HG03045 (cell line): Measurements from ENCODE around the gene IL5.
"Not testable (repeated sequence)": the region's sequence is repeated elsewhere in the genome, so short reads cannot be mapped to it uniquely, and the experiment has no call there.

Source experiments
- ATAC-seq: cut with Tn5 transposase; IDR thresholded peaks from one replicate; pipeline ENCODE4 v1.9.1; 2021; ENCODE audit warnings: mild to moderate bottlenecking, moderate library complexity; ENCODE audit not compliant: unreplicated experiment

The IL5 gene

DNA sequence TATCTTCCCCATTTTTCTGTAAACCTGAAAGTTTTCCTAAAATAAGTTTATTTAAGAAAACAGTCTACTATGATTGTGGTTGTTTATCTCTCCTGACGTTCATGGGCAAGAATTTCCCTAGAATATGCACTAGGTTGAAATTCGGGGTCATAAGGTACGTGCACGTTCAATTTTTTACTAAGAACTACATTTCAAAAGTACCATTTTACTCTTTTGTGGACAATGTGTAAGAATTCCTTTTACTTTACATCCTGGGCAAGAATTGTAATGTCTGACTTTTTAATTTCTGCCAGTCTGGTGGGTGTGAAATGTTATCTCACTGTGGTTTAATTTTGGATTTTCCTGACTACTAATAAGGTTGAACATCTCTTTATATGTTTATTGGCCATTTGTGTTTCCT, 12.4 kb downstream of the IL5 start:
- ATAC-seq = no peak

DNA sequence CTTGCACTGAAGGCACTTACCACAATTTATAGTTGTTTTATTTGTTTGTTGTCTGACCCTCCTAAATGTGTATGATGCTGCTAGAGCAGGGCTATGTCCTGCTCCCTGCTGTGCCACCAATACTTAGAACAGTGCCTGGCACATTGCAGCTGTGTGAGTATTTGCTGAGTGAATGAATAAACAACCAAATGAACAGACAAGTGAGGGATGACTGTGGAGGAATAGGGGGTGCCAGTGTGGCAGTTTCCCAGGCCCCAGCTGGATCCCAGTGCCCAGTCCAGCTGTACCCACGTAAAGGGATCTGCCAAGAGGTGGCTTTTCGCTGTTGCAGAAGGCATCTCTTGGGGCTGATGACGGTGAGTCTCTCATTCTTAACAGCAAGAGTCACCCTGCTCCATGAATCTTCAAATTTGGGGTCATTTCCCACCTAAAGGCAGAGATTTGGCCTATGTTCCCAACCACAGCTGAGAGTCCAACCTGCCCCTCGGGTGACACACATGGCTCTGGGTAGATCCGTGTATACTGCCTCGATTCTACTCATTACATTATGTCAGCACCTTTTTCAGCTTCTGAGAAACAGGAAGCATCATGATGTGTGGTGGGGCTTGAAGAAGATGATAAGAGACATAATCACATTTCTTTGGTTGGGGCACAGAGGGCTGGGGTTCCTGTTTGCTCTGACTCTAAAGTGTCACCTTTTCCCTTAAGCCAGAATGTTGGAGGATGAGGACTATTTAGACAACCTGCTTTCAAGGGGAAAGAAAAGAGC, 14.3 kb downstream of the IL5 start:
- no peak for ATAC-seq

DNA sequence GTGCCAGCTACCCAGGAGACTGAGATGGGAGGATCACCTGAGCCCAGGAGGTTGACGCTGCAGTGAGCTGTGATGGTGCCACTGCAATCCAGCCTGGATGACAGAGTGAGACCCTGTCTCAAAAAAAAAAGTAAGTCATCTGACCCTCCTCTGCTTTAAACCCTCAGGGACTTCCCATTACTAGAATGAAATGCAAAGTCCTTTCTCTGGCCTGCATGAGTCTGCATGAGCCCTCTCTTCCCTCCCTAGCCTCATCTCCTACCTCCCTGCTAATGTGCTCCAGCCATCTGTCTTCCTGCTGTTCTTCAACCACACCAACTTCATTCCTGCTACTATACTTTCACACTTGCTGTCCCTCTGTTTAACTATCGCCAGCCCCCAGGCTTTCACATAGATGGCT, 15.3 kb downstream of the IL5 start:
- ATAC-seq = no peak

DNA sequence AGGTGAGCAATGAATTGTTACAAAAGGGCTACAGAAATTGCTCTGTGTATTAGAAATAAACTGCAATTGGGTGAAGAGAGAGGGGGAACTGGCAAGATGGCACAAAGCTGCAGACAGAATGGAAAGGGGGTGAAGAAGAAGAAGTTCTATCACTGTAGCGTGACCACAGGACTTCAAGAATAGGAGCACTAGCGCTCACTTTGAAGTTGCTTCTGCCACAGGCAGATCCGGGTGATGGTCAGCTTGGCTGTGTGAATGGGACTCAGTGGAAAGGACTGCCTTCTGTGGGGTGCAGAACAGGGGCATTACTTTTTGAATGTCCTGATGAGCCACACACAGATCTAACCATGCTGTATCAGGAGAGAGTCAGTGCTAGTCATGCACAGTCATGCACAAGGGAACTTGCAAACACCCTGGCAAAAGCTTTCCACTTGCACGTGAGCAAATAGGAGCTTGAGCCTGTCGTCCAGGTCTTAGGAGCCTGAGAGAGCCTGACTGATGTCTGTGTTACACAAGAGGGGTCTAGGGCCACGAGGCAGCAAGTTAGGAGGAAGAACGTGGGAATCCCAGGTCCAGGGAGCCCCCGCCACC, 16.3 kb downstream of the IL5 start:
- no peak for ATAC-seq

DNA sequence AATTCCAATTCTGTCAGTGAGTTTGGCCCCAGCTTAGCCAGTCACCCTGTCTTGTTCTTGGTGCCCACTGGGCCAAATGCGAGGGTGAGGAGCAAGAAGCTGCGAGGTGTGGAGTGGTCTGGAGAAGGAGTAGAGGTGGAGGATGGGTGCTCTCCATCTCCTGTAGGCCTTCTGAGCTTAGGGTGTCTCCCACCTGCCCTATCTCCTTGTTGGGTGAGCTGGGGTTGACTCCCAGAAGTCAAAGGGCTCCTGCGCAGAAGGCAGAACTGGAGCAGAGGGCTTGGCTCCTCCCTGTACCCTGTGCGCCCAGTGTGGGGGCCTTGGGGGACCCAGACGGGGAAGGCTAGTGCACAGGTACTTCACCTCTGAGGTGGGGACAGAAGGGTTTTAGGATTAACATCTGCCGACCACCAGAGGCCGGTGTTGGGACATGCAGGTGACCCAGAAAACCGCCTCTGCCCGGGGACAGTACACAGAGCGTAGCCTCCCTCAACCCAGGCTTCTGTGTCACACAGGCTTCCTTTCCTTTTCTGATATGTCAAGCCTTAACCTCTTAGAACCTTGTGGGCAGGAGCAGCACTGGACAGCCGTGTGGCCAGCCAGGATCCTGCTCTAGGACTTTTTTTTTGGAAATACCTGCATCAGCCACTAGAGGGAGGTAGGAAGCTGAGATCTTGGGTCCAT, 16.9 kb downstream of the IL5 start:
- peak; percentile 47 for ATAC-seq

DNA sequence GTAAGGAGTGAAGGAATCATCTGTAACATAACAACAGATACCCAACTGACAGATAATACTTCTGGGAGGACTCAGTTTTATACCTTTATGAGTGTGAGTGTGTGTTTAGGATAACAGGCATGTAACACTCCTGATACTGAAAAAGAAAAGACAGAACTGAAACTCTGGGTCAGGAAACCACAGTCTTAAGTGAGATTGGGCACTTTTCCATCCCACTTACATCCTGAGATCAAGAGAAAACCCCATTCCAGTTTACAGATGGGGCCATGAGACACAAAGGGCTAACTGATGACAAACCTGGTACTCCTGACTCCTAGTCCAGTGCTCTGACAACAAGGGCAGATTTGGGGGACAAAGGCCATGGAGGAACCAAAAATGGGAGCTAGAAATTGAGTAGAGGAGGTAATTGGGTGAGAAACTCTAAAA, 18.0 kb downstream of the IL5 start:
- ATAC-seq = peak; percentile 79

DNA sequence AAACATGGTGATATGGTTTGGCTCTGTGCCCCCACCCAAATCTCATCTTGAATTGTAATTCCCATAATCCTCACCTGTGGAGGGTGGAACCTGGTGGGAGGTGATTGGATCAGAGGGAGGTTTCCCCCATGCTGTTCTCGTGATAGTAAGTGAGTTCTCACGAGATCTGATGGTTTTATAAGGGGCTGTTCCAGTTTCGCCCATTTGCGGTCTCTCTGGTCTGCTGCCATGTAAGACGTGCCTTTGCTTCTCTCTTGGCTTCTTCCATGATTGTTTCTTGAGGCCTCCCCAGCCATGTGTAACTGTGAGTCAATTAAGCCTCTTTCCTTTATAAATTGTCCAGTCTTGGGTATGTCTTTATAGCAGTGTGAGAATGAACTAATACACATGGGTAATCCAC, 18.4 kb downstream of the IL5 start:
- ATAC-seq = not testable (repeated sequence)

DNA sequence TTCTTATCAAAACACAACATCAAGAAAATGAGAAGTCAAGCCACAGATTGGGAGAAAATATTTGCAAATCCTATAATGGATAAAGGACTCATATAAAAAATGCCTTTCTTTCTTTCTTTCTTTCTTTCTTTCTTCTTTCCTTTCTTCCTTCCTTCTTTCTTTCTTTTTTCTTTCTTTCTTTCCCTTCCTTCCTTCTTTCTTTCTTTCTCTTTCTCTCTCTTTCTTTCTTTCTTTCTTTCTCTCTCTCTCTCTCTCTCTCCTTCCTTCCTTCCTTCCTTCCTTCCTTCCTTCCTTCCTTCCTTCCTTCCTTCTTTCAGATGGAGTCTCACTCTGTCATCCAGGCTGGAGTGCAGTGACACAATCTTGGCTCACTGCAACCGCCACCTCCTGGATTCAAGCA, 21.3 kb downstream of the IL5 start:
- ATAC-seq = not testable (repeated sequence)

DNA sequence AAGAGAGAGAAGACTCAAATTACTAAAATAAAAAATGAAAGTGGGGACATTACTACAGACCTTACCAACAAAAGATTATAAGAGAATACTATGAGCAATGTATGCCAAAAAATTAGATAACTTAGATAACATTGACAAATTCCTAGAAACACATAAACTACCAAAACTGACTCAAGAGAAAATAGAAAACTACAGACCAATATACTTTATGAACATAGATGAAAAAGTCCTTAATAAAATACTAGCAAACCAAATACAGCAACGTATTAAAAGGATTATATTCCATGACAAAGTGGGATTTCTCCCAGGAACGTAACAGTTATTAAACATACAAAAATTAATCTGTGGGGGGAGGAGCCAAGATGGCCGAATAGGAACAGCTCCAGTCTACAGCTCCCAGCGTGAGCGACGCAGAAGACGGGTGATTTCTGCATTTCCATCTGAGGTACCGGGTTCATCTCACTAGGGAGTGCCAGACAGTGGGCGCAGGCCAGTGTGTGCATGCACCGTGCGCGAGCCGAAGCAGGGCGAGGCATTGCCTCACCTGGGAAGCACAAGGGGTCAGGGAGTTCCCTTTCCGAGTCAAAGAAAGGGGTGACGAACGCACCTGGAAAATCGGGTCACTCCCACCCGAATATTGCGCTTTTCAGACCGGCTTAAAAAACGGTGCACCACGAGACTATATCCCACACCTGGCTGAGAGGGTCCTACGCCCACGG, 29.5 kb downstream of the IL5 start:
- ATAC-seq = not testable (repeated sequence)

DNA sequence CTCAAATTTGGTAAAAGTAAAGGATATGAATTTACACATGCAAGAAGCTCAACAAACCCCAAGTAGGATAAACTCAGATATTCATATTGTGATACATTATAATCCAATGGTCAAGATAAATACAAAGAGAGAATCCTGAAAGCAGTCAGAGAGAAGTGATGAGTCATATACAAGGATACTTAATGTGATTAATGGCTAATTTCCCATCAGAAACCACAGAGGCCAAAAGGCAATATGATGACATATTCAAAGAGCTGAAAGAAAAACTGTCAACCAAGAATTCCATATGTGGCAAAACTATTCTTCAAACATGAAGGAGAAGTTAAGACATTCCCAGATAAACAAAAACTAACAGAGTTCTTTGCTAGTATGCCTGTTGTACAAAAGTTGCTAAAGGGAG, 33.2 kb downstream of the IL5 start:
- ATAC-seq = no peak

DNA sequence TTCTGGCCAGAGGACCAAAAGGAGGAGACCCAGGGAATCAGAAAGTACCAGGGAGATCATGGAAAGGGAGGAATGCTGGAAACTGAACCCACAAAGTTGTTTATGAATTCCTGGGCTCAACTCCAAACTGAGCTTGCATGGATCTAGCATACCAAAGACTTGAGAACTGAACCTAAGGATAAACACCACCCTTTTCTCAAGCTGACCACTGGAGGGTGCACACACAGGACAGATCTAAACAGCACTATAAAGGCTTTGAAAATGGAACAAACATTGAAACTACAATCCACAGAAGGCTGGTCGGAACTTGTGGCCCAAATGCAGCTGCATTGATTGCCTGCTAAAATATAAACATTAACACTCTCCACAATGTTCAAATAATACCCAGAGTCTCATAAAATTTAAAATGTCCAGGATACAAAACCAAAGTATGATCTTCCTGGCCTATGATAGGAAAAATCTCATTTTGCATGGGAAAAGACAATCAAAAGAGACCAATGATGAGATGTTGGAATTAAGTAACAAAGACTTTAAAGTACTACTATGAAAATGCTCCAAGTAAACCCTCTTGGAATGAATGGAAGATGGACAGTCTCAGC, 37.1 kb downstream of the IL5 start:
- ATAC-seq = no peak

DNA sequence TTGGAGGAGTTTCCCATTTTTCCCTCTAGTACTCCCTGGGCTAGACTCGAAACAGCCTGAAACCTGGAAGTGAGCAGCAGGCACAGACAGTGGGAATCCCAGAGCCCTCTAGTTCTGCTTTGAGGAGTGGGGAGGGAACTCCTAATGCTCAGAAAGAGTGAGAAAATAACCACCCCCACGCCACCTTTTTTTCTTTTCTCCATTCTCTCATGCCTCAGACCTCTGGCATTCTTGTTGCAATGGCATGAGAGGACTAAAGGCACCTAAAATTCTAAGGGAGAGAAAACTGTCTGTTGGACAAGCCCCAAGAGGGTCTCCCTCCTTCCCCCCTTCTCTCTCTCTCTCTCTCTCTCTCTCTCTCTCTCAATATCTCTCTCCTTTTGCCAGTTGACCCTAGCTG, 37.7 kb downstream of the IL5 start:
- no peak for ATAC-seq

DNA sequence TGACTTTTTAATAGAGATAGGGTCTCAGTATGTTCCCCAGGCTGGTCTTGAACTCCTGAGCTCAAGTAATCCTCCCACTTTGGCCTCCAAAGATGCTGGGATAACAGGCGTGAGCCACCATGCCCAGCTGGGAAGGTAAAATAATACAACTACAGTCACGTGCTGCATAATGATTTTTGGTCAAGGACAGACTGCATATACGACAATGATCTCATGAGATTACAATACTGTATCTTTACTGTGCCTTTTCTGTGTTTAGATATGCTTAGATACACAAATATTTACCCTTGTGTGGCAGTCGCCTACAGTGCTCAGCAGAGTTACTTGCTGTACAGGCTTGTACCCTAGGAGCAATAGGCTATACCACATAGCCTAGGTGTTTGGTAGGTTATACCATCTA, 38.6 kb downstream of the IL5 start:
- ATAC-seq = no peak

DNA sequence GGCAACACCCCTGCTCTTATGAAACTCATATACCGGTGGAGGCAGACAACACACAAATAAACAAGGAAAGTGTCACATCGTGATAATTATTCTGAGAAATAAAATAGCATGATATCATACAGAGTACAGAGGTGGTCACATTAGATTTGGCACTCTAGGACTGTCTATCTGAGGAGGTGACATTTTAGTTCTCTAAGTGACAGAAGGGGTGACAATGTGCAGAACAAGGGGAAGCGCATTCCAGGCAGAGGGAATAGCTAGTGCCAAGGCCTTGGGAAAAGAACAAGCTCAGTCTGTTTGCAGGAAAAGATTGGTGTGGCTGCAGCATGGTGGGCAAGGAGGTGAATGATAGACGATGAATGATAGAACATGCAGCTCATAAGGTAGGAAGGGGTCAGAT, 40.1 kb downstream of the IL5 start:
- no peak for ATAC-seq

DNA sequence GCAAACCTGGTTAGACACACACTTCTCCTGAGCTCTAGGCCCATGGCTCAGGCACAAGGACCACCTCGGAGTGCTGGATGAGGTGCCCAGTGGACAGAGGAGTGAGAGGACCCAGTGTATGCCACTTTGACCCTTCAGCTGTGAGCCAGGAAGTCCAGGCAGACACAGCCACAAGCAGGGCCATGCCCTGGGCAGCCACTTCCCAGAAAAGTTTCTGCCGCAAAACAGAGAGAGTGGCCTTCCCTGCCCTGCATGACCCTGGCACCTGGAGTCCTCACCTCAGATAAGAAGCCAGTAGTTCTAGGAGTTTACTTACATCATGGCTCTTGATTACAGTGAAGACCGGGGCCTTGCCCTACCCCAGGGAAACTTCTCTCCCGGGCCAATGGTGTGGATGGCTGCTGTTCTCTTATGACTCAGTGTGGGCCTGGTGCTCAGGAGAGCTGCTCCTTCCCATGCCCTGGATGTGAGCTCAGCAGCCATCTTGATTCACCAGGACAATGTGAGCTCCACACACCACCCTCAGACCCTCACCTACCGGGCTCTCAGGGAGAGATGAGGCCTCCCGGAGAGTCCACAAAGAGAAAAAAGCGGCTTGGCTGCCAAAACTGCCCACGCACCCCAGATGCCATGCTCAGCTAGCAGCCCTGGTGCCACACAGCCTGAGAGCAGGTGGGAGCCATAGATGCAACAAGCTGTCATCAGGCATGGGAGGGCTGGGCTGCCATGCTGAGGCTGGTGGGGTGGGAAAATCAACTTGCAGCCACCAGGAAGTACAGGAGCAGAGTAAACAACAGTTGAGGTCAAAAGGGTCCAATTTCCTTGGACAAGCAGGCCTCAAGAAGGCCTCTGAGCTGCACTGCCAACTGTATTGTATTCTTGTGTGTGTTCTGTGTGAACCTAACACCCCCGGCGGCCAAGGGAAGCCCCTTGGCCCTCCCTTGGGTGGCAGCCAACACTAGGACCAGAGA, 41.1 kb downstream of the IL5 start:
- no peak for ATAC-seq

DNA sequence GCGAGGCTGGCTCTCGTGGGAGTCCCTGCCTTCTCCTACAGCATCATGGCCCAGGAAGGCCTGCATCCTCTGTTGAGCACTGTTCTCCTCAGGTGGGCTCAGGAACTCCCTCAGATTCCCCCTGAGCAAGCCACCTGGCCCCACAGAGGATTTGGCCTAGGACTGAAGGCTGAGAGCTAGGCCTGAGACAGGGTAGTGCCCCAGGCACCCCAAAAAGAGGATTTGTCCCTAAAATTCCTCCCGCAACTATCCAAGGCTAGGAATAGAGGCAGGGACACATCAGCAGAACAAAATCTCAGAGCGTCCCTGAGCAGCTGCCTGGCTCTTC, 41.7 kb downstream of the IL5 start:
- no peak for ATAC-seq

DNA sequence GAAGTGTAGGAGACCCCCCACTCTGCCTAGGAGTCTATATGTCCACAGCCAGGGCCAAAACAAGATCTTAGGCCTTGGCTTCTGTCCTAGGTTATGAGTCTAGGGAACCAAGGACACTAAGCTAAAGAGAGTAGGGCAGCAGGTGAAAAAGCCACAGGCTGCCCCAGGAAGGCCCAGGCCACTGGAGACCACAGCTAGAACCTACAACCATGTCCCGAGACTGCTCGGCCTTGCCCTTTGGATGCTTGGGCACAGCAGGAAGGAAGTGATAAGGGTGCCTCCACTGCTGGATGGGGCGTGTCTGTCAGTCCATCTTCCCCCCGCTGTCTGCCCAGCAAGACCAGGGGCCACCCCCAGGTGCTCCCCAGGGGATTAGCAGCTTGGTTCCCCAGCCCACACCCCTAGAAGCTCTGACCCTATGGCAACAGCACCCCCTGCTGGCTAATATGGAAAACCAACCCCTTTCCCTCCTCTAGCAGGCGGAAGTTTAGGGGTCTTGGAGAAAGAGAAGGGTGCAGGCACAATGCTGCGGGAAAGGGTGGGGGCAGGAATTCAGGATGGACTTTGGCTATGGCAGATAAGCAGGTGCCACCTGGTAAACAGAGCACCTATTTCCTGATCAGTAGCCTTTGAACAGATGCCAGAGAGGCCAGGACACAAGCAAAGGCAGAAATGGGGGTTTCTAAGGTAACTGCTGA, 42.2 kb downstream of the IL5 start:
- ATAC-seq = no peak

DNA sequence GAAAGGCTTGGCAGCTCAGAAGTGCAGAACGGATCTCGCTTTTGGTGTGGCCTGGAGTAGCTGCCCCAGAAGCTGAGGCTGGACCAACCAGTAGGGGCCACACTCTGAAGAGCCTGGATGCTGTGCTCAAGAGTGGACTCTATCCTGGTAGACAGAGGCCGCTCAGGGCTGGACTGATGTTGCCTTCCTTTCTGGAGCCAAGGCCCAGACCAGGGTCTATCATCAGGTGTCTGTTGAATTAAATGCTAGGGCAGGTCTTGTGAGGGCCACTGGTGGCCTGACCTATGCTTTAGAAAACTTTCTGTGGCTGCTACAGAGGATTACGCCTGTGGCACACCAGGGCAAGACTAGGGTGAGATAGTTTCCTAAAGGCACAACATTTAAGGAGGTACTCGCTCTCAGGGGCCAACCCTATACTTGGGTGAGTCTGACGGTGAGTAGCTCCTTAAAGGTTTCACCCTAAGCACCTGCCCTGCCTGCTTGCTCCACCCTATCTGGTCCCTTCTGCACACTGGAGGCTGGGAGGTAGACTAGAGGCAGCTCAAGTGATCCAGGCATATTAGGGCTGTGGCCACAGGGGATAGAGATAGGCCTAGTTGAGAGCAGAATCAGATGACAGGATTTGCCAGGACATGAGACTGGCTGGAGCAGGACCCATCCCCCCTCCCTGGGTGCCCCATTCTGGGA, 42.9 kb downstream of the IL5 start:
- no peak for ATAC-seq
